ENCODE results near the gene EHMT1.
"Not testable (repeated sequence)": the region's sequence is repeated elsewhere in the genome, so short reads cannot be mapped to it uniquely, and the experiment has no call there.

The EHMT1 gene

DNA sequence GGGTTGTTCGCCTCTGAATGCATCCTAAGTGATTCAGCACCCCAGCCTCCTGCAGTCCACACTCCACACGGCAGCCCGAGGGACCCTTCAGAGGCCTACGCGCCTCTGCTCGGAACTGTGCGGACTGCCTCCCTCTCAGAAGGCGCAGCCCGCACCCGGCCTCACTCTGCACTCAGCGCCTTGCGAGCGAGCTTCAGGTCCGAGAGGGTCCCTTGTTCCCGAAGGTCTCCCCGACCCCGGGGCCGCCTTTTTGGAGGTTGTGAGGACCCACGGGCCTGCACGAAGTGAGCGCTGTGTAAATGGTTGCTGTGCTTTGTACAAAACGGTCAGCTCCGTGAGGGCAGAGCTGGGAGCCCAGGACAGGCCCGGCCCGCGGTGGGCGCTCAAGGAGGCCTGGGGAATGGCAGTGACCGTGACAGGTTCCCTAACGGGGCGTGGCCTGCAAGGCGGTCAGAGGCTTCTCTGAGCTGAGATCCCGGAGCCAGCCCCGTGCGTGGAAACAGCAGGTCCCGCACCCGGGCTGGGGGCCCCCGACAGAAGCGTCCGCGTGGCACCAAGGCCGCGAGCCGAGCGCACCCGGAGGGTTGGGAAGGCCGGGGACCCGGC is 258.1 kb downstream of the EHMT1 start:
- Mint-ChIP-seq H3K4me3 (peak overlapping the region; percentile 68), H3K27ac (no peak overlapping the region), H3K27me3 (ENCODE audit: low read depth, poor library complexity) (peaks cover 47% of the 10 kb centered on the region), H3K4me1 (no peaks in the 10 kb centered on the region), H3K36me3 (ENCODE audit: low read depth) (no peaks in the 10 kb centered on the region), H3K9me3 (peaks cover 10% of the 10 kb centered on the region)
- DNase-seq, result no peak
- no peak for TF ChIP-seq CTCF (IDR thresholded peaks at IDR 0.05)

DNA sequence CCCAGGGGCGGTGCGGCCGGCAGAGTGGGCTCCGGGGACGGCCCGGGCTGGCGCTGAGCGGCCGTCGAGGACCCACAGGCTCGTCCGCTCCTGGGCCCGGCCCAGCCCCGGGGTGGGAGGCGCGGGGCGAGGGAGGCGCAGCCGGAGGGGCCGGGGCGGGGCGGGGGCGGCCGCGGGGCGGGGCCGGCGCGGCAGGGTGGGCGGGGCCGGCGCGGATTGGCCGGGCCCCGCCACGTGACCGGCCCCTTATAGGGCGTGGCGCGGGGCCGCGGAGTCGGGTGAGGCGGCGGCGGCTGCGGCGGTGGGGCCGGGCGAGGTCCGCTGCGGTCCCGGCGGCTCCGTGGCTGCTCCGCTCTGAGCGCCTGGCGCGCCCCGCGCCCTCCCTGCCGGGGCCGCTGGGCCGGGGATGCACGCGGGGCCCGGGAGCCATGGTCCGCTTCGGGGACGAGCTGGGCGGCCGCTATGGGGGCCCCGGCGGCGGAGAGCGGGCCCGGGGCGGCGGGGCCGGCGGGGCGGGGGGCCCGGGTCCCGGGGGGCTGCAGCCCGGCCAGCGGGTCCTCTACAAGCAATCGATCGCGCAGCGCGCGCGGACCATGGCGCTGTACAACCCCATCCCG is 258.8 kb downstream of the EHMT1 start, which contains the start of gene CACNA1B:
CACNA1B (plus strand) TSS at position 277 of the 617 bp plus-strand sequence; CDS start at position 429, 152 bp downstream.
- H3K27me3 Mint-ChIP-seq (ENCODE audit: low read depth, poor library complexity), result peaks cover 41% of the 10 kb centered on the region
- H3K4me3 Mint-ChIP-seq, result peak within 1 kb of the TSS; percentile 68
- not testable (repeated sequence) for H3K36me3 Mint-ChIP-seq (ENCODE audit: low read depth); H3K4me1 Mint-ChIP-seq; H3K27ac Mint-ChIP-seq; H3K9me3 Mint-ChIP-seq
- DNase-seq, result peak; percentile 56

DNA sequence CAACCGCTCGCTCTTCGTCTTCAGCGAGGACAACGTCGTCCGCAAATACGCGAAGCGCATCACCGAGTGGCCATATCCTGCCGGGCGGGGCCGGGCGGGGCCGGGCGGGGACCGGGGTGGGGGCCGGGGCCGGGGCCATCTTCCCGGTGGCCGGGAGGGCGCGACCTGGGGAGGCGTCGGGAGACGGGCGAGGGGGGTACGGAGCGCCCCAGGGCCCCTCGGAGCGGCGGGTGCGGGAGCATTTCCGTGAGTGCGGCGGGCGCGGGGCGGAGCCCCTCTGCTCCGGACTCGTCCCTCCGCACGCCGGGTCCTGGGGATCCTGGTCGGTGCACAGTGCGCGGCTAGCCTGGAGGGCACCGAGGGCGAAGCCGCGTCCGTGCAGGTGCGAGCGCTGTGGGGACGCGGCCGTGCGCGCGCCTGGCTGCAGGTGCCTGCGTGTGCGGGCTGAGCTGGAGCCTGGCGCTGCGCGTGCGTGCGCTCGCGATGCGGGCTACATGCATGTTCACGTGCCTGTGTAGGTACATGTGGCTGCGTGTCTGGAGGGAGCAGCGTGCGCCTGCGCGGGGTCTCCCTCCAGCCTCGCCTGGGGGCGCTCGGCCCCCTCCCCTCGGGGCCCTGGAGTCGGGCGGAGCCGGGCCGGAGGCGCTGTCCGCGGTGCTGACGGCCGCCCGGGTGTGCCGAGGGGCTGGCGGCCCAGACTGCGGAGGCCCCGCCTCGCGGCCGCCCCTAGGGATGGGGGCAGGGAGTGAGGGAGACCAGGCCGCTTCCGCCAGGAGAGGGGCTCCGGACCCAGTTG is 259.5 kb downstream of the EHMT1 start:
- no peaks in the 10 kb centered on the region for H3K36me3 Mint-ChIP-seq (ENCODE audit: low read depth)
- H3K27me3 Mint-ChIP-seq (ENCODE audit: low read depth, poor library complexity), result peaks cover 33% of the 10 kb centered on the region
- peak; percentile 20 for TF ChIP-seq CTCF (IDR thresholded peaks at IDR 0.05)
- no peak overlapping the region for H3K4me3 Mint-ChIP-seq
- no peak overlapping the region for H3K27ac Mint-ChIP-seq
- peak; percentile 95 for DNase-seq
- H3K4me1 Mint-ChIP-seq, result no peaks in the 10 kb centered on the region
- H3K9me3 Mint-ChIP-seq, result peaks cover 10% of the 10 kb centered on the region

DNA sequence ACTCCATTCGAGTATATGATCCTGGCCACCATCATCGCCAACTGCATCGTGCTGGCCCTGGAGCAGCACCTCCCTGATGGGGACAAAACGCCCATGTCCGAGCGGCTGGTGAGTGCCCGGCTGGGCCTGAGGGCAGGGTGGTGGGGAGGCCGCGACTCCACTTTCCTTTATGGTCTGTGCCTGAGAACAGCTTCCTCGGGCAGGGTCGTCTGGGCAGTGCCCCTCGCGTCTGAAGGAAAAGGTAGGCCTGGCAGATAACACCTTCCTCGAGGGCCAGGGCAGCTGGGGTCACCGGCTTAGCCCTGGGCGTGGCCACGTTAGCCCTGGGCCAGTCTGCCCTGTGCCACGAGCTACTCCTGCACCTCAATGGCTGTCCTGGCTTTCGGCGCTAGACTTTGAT is 260.2 kb downstream of the EHMT1 start:
- peaks cover 27% of the 10 kb centered on the region for H3K27me3 Mint-ChIP-seq (ENCODE audit: low read depth, poor library complexity)
- H3K27ac Mint-ChIP-seq, result no peak overlapping the region
- no peak for TF ChIP-seq CTCF (IDR thresholded peaks at IDR 0.05)
- no peaks in the 10 kb centered on the region for H3K36me3 Mint-ChIP-seq (ENCODE audit: low read depth)
- H3K4me1 Mint-ChIP-seq, result no peaks in the 10 kb centered on the region
- H3K9me3 Mint-ChIP-seq, result peaks cover 10% of the 10 kb centered on the region
- H3K4me3 Mint-ChIP-seq, result no peak overlapping the region
- no peak for DNase-seq

- Mint-ChIP-seq H3K36me3 (ENCODE audit: low read depth) (no peaks in the 10 kb centered on the region), H3K9me3 (peaks cover 10% of the 10 kb centered on the region), H3K27ac (no peak overlapping the region), H3K4me3 (no peak overlapping the region), H3K4me1 (no peaks in the 10 kb centered on the region), H3K27me3 (ENCODE audit: low read depth, poor library complexity) (peaks cover 25% of the 10 kb centered on the region)
- DNase-seq, result no peak
- TF ChIP-seq CTCF (IDR thresholded peaks at IDR 0.05), result no peak
These were observed 260.9 kb downstream of the EHMT1 start for GRCh38 chr9:137879566-137880150.

All from nephron progenitor cell (in vitro differentiated cells).